DOHH2 (cell line): ENCODE results near the gene KIF16B.

Experiments
- H3F3A ChIP-seq: fragments of 200-600 bp; sonication (generic), shearing (Covaris generic); 2 replicates; pipeline ENCODE4 v1.6.0; 2016; ENCODE audit warnings: antibody characterized with exemption, mild to moderate bottlenecking; ENCODE audit not compliant: control insufficient read depth, insufficient read depth
- H3K27ac ChIP-seq: fragments of 200-600 bp; sonication (generic); 2 replicates; pipeline ENCODE4 v1.5.1; 2014; ENCODE audit warnings: low read depth, mild to moderate bottlenecking, low read length, moderate library complexity
- H3K27me3 ChIP-seq: fragments of 200-600 bp; sonication (generic); 2 replicates; pipeline ENCODE4 v1.6.1; 2014; ENCODE audit warnings: mild to moderate bottlenecking, low read length, mixed read lengths; ENCODE audit not compliant: control insufficient read depth
- H3K36me3 ChIP-seq: fragments of 200-600 bp; sonication (generic); 2 replicates; pipeline ENCODE4 v1.6.1; 2014; ENCODE audit warnings: mild to moderate bottlenecking, low read length, moderate library complexity, mixed read lengths; ENCODE audit not compliant: control insufficient read depth
- H3K4me1 ChIP-seq: fragments of 200-600 bp; sonication (generic); 2 replicates; pipeline ENCODE4 v1.6.1; 2014; ENCODE audit warnings: mild to moderate bottlenecking, low read length, mixed read lengths; ENCODE audit not compliant: control insufficient read depth
- H3K4me2 ChIP-seq: fragments of 200-600 bp; sonication (generic); 2 replicates; pipeline ENCODE4 v1.6.0; 2014; ENCODE audit warnings: mild to moderate bottlenecking, low read length, moderate library complexity
- H3K4me3 ChIP-seq: fragments of 200-600 bp; sonication (generic); 2 replicates; pipeline ENCODE4 v1.5.1; 2014; ENCODE audit warnings: mild to moderate bottlenecking, low read length, mixed read lengths
- H3K79me2 ChIP-seq: fragments of 200-600 bp; sonication (generic); 2 replicates; pipeline ENCODE4 v1.6.1; 2014; ENCODE audit warnings: mild to moderate bottlenecking, low read length, mixed read lengths; ENCODE audit not compliant: control insufficient read depth
- H3K9me2 ChIP-seq: fragments of 200-600 bp; sonication (generic); replicated peaks from 2 replicates; pipeline ENCODE4 v1.6.1; 2014; ENCODE audit warnings: mild to moderate bottlenecking, low read length, mixed read lengths; ENCODE audit not compliant: control insufficient read depth
- H3K9me3 ChIP-seq: fragments of 200-600 bp; sonication (generic); 2 replicates; pipeline ENCODE4 v1.6.1; 2014; ENCODE audit warnings: antibody characterized with exemption, low read length, mixed read lengths; ENCODE audit not compliant: control insufficient read depth, insufficient read depth
- H4K20me1 ChIP-seq: fragments of 200-600 bp; sonication (generic); 2 replicates; pipeline ENCODE4 v1.6.0; 2014; ENCODE audit warnings: low read depth, mild to moderate bottlenecking, antibody characterized with exemption, low read length, moderate library complexity; ENCODE audit not compliant: control insufficient read depth, insufficient read depth
- CTCF ChIP-seq: fragments of 200-600 bp; sonication (generic); IDR thresholded peaks from one replicate; pipeline ENCODE4 v1.5.1; 2014; ENCODE audit warnings: antibody characterized with exemption, mild to moderate bottlenecking, low read depth, low read length; ENCODE audit not compliant: poor library complexity, severe bottlenecking
- EZH2phosphoT487 ChIP-seq: fragments of 200-600 bp; sonication (generic); IDR thresholded peaks from 2 replicates; pipeline ENCODE4 v1.6.1; 2017; ENCODE audit warnings: borderline replicate concordance, mild to moderate bottlenecking, antibody characterized with exemption, low read length, moderate library complexity, mixed read lengths

The KIF16B gene

DNA sequence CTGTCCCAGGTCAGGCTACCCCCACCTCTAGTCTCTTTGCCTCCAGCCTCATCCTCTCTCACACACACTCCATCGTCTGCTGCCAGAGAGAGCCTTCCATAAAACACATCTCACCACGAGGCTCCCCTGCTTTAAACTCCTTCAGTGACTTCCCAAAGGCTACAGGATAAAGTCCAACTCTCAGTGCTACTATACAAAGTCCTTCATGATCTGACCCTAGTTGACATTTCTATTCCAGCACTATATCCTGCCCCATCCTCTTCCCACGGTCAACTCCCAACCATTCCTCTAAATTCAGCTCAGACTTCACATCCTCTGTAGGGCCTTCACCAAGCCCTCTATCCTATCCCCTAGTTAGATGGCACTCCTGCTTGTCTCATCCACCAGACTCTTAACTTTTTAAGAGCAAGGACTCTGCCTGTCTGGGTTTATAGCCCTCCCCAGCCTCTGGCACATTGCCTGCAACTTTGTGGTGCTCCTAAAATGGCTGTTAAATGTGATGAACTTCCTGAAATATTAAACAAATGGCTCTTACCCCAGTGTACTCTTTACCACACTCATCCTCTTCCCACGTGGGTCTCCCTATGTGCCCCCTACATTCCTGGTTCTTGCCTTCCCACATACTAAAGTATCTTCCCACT lies 36.1 kb downstream of the KIF16B start:
- no peak overlapping the region for H3K4me2 ChIP-seq

GRCh38 chr20:16535277-16535676 lies 38.0 kb downstream of the KIF16B start:
- Histone ChIP-seq H3K79me2 (no peaks in the 10 kb centered on the region), H3K4me2 (no peak overlapping the region), H3K9me3 (no peaks in the 10 kb centered on the region)

More for the DNA sequence above, 36.1 kb downstream of the KIF16B start:
- no peaks in the 10 kb centered on the region for H3K9me2 ChIP-seq
- H3K27ac ChIP-seq, result no peak overlapping the region
- H3F3A ChIP-seq, result no peaks in the 10 kb centered on the region
- H4K20me1 ChIP-seq, result no peaks in the 10 kb centered on the region
- no peak overlapping the region for H3K4me3 ChIP-seq
- no peaks in the 10 kb centered on the region for H3K4me1 ChIP-seq
- no peaks in the 10 kb centered on the region for H3K79me2 ChIP-seq
- TF ChIP-seq CTCF, result no peak
- TF ChIP-seq EZH2phosphoT487, result no peak
- no peaks in the 10 kb centered on the region for H3K27me3 ChIP-seq
- no peaks in the 10 kb centered on the region for H3K9me3 ChIP-seq
- no peaks in the 10 kb centered on the region for H3K36me3 ChIP-seq

DNA sequence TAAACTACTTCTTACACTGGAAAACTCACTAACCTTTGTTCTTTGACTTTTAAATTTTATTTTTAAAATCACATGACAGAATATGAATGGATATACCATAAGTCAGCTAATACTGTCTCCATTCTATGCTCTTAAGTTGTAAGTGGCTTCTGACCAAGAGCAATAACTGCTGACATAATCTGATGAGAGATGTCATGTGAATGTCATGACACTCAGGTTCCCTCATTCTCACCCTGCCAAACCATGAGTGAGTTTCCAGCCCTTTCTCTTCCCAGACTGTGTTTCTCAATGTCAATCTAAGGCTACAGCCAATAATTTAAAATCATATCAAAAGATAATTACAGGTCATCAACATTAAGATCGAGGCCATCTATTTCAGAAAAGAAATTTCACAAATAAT lies 39.7 kb downstream of the KIF16B start:
- H3K36me3 ChIP-seq, result no peaks in the 10 kb centered on the region

More at GRCh38 chr20:16535277-16535676, 38.0 kb downstream of the KIF16B start:
- no peaks in the 10 kb centered on the region for H3K27me3 ChIP-seq
- H3K36me3 ChIP-seq, result no peaks in the 10 kb centered on the region
- no peaks in the 10 kb centered on the region for H3K4me1 ChIP-seq
- no peaks in the 10 kb centered on the region for H3F3A ChIP-seq
- H3K27ac ChIP-seq, result no peak overlapping the region
- no peaks in the 10 kb centered on the region for H3K9me2 ChIP-seq
- no peaks in the 10 kb centered on the region for H4K20me1 ChIP-seq
- H3K4me3 ChIP-seq, result no peak overlapping the region
- TF ChIP-seq EZH2phosphoT487 (no peak), CTCF (no peak)

More for the DNA sequence above, 39.7 kb downstream of the KIF16B start:
- no peaks in the 10 kb centered on the region for H4K20me1 ChIP-seq
- no peaks in the 10 kb centered on the region for H3K27me3 ChIP-seq
- no peak overlapping the region for H3K27ac ChIP-seq
- H3K79me2 ChIP-seq, result no peaks in the 10 kb centered on the region
- H3F3A ChIP-seq, result no peaks in the 10 kb centered on the region
- H3K9me3 ChIP-seq, result no peaks in the 10 kb centered on the region
- H3K4me2 ChIP-seq, result no peak overlapping the region
- TF ChIP-seq CTCF (no peak), EZH2phosphoT487 (no peak)
- no peak overlapping the region for H3K4me3 ChIP-seq
- H3K9me2 ChIP-seq, result no peaks in the 10 kb centered on the region
- no peaks in the 10 kb centered on the region for H3K4me1 ChIP-seq
